SK-N-DZ (cell line): ENCODE data around the gene ANK3.

Experiments used
- DNase-seq: peaks from one replicate; pipeline ENCODE4 v3.0.0-alpha.2; 2015; ENCODE audit warnings: low spot score

Gene ANK3

DNA sequence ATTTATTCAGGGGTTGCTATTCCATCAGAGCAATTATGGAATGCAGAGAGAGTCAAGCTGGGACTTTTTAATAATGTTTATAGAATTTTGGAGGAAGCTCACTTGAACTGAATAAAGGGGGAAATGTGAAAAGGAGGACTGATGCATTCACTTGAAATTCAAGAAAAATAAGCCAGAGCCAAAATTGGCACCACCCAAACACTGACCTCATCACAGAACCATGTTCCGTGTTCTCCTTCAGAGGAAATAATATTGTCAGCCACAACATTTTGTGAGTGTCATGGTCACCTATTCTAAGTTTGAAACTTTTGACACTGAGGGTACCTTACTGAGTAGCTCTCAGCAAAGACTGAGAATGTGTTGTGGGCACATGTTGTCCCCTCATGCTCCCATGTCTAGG lies 207.0 kb downstream of the ANK3 start:
- no peak for DNase-seq

DNA sequence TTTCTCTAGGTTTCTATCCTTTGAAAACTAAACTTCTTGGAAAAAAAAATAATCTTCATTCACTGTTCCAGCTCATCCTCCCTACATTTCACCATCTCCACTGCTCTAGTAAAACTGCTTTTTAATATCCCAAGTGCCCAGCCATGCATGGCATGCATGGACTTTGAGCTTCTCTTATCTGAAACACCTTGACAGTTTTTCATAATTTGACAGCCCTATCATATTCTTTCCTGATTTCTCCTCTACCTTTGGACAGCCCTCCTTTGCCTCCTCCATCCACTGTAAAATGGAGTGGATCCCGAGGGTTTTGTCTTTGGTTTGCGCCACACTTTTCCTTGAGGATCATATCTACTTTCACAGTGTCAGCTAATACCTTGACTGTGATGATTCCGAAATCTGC lies 212.8 kb downstream of the ANK3 start:
- DNase-seq = no peak

GRCh38 chr10:60175441-60175971 lies 214.2 kb downstream of the ANK3 start:
- peak; percentile 6 for DNase-seq

DNA sequence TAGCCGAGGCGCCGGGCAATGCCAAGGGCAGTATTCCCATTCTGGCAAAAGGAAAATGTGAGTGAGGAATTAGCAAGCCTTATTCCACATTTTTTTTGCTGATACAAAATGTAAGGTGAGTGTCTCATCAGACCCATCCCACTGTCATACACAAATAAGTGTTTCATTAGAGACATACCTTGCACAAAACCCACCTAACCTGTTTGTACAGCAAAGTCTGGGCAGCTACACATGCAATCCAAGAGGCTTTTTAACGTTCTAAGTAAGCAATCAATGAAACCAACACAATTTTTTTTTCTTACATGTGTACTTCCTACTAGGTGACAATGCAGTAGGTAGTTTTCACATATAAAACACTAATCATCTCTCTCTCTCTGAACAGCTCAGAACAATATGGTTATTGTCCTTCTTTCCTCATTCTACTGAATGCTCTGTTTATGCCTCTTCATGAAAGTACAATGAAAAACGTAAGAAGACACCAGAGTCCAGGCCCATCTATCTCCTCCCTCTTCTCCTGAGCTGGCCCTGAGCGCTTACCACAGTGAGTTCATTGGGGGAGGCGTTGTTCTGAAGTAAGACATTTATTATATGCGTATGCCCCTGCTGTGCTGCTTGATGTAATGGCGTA lies 217.2 kb downstream of the ANK3 start:
- no peak for DNase-seq

DNA sequence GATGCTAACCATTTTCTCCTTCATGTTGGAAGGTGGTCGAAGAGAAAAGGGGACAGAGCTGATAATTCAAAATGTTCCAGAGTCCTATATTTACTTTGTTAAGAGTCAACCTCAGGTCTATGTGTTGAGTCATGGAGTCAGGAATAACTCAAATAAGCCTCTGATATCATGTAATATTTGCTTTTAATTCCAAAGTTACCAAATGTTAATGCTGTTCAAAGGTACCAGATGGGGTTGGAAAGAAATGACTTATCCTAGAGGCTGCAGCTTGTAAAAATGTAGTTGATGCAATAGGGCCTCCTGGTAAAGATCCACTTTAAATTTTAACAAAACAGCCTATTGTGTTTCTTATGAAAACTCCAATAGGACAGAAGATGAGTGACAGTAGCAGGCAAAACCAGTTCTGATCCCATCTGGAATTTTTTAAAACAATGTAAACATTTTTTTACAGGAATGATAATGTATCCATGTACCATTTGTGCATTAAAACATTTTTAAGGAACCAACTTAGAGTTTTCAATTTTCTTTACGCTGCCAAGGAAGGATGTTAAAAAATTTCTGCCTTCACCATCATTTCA lies 218.2 kb downstream of the ANK3 start:
- no peak for DNase-seq

GRCh38 chr10:60170250-60170649 lies 219.4 kb downstream of the ANK3 start:
- no peak for DNase-seq

- no peak for DNase-seq
Observed at GRCh38 chr10:60169111-60169510, 220.6 kb downstream of the ANK3 start.

- no peak for DNase-seq
Observed at GRCh38 chr10:60167050-60167449, 222.6 kb downstream of the ANK3 start.

GRCh38 chr10:60163786-60164185 lies 225.9 kb downstream of the ANK3 start:
- no peak for DNase-seq

- DNase-seq = no peak
Observed at GRCh38 chr10:60162631-60163030, 227.0 kb downstream of the ANK3 start.

DNA sequence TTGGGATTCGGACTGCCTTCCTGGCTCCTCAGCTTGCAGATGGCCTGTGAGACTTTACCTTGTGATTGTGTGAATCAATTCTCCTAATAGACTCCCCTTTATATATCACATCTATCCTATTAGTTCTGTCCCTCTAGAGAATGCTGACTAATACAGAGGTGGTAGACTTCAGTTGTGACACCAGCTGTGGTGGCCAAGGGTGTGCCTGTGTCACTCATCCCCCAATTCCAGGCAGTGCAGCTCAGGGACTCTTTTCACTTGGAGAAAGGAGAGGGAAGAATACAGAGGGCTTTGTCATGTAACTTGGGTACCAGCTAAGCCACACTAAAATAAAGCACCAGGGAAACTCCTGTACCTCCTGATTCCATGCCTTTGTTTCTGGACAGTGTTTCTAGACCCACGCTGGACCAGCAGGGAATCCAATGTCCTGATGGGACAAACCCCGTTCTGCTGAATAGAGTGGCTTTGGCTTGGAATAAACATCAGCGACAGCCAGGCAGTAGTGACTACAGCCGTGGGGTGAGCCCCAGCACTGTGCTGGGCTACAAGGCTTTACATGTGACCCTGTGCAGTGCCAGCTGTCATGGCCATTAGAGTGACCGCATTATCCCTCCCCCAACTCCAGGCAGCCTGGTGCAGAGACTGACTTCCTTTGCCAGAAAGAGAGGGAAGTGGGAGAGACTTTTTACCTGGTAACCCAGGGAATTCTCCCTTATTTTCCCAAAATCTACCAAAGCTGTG lies 233.6 kb downstream of the ANK3 start:
- DNase-seq = no peak

DNA sequence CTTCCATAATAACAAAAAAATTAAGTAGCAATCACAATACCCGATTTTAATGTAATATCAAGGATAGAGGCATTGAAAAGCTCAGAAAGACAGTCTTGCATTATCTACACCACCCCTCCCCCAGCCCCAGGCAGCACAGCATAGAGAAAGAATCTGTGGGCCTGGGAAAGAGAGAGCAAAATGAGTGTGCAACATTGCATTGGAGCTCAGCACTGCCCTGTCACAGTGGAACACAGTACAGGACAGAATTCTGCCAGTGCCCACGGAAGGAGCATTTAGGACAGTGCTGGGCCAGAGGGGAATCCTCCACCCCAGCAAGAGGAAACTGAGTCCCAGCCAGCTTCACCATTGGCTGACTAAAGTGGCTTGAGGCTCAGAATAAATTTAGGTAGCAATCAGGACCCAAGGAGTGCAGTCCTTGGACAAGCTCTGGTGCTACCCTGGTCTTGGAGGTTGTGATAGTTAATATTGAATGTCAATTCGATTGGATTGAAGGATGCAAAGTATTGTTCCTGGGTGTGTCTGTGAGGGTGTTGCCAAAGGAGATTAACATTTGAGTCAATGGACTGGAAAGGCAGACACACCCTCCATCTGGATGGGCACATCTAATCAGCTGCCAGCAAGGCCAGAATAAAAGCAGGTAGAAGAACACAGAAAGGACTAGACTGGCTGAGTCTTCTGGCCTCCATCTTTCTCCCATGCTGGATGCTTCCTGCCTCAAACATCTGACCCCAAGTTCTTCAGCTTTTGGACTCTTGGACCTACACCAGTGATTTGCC lies 234.4 kb downstream of the ANK3 start:
- no peak for DNase-seq

- no peak for DNase-seq
Observed at GRCh38 chr10:60149003-60149402, 240.7 kb downstream of the ANK3 start.

- DNase-seq = no peak
Observed at GRCh38 chr10:60148266-60148840, 241.3 kb downstream of the ANK3 start.

DNA sequence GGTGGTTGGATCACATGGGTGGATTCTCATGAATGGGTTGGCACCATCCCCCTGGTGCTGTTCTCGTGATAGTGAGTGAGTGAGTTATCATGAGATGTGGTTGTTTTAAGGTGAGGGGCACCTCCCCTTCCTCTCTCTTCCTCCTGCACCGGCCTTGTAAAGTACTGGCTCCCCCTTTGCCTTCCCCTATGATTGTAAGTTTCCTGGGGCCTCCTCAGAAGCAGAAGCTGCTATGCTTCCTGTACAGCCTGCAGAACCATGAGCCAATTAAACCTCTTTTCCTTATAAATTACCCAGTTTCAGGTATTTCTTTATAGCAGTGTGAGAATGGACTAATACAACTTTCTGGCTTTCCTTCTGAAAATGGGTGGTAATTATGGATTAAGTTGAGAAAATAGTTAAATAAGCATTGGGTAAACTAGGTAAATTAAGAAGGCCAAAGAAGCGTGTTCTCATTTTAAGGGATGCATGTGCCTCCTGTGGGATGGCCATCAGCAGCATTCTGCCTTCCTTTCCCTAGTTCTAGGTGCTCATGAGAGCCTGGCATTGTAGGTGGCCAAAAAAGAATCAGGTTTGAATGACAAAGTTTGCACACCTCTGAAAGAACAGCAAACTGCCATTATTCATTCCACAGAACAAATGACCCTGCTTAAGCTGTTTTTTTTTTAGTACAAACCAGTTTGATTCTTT lies 242.0 kb downstream of the ANK3 start:
- DNase-seq = no peak

GRCh38 chr10:60147025-60147424 lies 242.7 kb downstream of the ANK3 start:
- DNase-seq = no peak

DNA sequence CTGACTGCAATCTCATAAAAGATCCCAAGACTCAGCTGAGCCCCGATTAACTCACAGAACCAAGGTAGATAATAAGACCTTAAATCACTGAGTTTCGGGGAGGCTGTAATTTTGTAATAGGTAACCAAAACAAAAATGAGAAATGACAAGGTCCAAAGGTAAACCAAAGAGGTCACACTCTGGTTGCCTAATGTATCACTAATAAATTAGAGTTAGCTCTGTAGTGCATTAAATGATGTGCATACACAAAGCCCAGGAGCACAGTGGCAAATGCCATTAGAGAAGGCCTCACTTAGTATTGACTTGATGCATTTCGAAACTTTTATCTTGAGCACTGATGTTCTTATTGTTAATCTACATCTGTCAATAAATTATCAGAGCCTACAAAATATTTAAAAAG lies 245.6 kb downstream of the ANK3 start:
- no peak for DNase-seq

DNA sequence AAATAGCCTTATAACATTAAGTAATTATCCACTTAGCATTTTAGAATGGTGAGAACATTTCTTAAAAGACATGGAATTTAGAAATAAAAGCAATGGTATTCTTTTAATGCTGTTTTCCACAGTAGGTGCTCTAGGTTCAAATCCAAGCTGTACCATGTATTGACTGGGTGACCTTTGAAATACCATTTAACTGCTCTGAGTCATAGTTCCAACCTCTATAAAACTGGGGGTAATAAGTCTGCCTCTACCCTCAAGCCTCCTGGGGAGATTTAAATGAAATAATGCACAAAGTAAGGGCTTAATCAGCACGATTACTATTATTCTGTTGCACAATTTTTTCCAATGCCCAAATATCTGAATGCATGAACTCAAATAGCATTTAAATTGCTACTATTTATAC lies 246.9 kb downstream of the ANK3 start:
- DNase-seq = no peak

DNA sequence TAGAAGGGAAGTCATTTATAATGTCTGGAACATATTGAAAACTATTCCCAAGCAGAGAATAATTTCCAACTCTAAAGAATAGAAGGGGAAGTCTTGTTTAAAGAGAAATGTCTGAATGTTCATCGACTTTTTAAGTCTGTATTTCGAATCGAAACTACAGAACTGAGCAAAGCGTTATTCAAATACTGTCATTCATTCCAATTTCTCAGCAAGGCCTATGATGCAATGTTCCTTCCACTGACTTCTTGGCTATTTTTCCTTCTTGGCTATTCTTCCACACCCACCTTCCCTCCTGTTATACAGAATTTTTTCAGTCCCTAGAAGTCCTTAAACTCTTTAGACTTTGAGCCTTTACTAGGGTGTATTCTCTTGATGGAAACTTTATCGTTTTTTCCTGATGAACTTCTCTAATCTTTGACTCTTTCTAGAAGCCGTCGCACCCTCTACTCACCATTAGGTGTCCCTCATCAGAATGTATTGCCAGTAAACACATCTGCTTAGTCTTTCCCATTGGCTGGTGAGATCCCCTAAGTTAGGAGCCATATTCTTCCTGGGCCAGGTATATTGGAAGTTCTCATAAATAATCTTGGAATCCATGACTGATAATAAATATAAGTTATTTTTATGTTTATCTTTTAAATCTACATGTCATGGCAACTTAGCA lies 247.6 kb downstream of the ANK3 start:
- no peak for DNase-seq
